GM12872 (cell line): ENCODE measurements around the gene SPPL3.

ENCODE experiments used
- TF ChIP-seq, protein P1 (sequence below): IDR thresholded peaks from 3 replicates; pipeline ENCODE4 v1.5.1; 2011; ENCODE audit warnings: low read depth, mild to moderate bottlenecking, low read length, moderate library complexity; ENCODE audit not compliant: insufficient read depth

SPPL3 gene

GRCh38 chr12:120725659-120726509 is 178.3 kb downstream of the SPPL3 start, which contains the start of gene ACADS:
ACADS (plus strand) TSS chr12:120725826; CDS start chr12:120725886, 60 bp downstream.
- TF ChIP-seq, protein P1, sequence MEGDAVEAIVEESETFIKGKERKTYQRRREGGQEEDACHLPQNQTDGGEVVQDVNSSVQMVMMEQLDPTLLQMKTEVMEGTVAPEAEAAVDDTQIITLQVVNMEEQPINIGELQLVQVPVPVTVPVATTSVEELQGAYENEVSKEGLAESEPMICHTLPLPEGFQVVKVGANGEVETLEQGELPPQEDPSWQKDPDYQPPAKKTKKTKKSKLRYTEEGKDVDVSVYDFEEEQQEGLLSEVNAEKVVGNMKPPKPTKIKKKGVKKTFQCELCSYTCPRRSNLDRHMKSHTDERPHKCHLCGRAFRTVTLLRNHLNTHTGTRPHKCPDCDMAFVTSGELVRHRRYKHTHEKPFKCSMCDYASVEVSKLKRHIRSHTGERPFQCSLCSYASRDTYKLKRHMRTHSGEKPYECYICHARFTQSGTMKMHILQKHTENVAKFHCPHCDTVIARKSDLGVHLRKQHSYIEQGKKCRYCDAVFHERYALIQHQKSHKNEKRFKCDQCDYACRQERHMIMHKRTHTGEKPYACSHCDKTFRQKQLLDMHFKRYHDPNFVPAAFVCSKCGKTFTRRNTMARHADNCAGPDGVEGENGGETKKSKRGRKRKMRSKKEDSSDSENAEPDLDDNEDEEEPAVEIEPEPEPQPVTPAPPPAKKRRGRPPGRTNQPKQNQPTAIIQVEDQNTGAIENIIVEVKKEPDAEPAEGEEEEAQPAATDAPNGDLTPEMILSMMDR = no peak

DNA sequence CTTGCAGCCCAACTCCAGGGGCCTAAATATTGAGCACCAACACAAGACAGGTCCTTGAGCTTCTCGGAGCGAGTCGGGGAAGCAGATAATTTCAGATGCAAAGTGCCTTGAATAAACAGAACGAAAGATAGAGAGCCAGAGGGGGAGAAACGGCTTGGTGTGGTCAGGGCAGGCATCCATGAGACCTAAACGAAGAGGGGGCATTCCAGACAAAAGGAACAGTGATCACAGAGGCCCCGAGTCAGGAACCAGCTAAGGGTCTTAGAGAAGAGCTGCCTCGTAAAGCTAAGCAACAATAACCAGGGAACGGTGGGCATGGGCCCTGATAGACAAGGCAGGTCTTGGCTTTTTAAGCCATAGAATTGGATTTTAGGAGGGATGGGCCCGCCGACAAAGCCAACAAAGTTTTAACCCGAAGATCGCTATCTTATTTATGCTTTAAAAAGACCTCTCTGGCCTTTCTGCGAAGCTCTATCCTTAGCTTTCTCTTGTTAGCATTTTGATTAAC is 179.0 kb downstream of the SPPL3 start:
- TF ChIP-seq, protein P1 = no peak

DNA sequence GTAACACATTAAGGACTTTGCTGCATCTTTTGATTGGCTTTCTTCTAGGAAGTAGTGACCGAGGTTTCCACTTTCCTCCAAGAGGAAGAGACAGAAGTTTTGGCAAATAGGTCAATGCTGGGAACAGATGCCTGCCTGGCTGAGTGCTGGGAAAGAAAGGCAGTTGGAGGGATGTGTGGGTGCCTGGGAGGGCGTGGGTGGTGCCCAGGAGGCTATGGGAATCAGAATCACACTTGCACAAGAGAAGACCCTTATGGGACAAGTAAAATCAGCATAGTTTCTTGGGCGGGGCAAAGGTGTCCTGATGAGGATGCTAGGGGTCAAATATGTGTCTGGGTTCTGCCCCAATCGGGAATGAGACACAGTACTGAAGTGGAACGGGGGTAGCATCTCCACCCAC is 179.4 kb downstream of the SPPL3 start:
- TF ChIP-seq, protein P1 = no peak

DNA sequence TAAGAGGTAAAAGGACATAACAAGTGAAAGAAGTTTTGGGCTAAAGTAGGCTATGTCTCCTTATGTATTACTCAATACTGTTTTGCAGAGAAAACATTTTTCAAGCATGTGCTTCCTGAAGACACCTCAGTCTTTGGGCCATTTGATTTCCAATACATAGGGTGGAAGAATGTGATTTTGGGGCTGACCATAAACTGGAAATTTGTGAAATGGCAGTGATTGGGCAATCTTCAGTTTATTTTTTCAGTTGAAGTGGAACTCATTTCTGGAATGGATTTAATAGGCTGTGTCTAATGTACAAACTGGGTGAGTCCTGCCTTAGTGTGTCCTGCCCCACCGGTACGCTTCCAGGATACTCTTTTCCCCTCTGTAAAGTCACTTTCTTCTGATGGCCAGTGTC is 181.4 kb downstream of the SPPL3 start:
- TF ChIP-seq, protein P1 = no peak

- TF ChIP-seq, protein P1 = no peak
Observed at GRCh38 chr12:120721866-120722265, 182.3 kb downstream of the SPPL3 start.

- TF ChIP-seq, protein P1 = no peak
Observed at GRCh38 chr12:120720987-120721801, 183.0 kb downstream of the SPPL3 start.
